ENCODE results near the gene CALCOCO1. TPM values are rescaled to one million over a fixed set of nuclear protein-coding genes. Genes with fewer than 3 reads are reported as not detected.

CALCOCO1 gene
- total RNA-seq, 1 donor from 2014 or later = 63.6 TPM

DNA sequence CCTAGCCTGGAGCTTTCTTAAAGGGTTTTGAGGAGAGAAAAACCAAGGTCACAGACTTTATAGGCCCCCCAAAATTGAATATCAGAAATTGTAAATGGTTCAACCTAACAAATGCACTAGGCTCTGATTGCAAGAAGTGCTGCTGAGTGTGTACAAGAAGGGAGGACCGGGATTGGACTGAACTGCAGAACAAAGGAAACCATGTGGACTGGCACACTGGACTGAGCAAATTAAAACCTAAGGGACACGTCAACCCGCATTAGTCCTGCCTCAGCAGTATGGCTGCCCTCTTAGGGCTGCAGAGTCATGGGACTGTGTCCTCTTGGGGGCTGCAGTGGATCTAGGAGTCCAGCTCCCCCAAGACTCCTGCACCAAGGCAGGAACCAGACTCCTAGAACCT is 25.4 kb upstream of the CALCOCO1 start:
- FAIRE-seq (no peak), DNase-seq (ENCODE audit: low spot score in 2 of 2) (no peak)

- FAIRE-seq (no peak), DNase-seq (ENCODE audit: low spot score in 2 of 2) (no peak)
Observed at GRCh38 chr12:53752192-53752601, 24.9 kb upstream of the CALCOCO1 start.

- DNase-seq (ENCODE audit: low spot score in 2 of 2) (peak; percentile 43 to 48), FAIRE-seq (no peak)
Observed at GRCh38 chr12:53751336-53752191, 24.3 kb upstream of the CALCOCO1 start, which contains the start of gene CISTR. Gene CISTR (minus strand): TSS chr12:53751979.

DNA sequence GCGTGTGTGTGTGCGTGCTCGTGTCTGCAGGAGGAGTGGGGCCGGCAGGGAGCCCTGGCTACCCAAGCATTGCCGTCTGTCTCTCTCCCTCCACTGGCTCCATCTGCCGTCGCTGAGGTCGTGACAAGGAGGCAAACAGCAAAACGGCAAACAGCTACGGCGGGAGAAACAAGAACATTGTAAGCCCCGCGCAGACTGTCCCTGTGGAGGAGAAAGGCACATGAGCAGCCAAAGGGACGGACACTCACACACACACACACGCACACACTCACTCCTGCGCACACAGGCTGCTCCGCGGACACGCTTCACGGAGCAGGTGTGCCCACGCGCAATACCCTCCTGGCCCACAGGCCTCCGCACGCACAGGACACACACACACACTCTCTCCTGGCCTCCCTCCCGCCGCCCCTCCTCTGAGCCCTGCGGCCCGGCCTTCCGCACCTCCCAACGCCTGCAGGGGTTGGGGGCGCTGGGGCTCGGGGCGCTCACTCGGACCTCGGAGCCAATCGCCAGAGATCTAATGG is 23.6 kb upstream of the CALCOCO1 start:
- FAIRE-seq (no peak), DNase-seq (ENCODE audit: low spot score in 2 of 2) (peak in 1 of 2 donors; percentile 46)

- FAIRE-seq = no peak
- no peak for DNase-seq (ENCODE audit: low spot score in 2 of 2)
Observed at GRCh38 chr12:53749986-53750811, 22.9 kb upstream of the CALCOCO1 start.

DNA sequence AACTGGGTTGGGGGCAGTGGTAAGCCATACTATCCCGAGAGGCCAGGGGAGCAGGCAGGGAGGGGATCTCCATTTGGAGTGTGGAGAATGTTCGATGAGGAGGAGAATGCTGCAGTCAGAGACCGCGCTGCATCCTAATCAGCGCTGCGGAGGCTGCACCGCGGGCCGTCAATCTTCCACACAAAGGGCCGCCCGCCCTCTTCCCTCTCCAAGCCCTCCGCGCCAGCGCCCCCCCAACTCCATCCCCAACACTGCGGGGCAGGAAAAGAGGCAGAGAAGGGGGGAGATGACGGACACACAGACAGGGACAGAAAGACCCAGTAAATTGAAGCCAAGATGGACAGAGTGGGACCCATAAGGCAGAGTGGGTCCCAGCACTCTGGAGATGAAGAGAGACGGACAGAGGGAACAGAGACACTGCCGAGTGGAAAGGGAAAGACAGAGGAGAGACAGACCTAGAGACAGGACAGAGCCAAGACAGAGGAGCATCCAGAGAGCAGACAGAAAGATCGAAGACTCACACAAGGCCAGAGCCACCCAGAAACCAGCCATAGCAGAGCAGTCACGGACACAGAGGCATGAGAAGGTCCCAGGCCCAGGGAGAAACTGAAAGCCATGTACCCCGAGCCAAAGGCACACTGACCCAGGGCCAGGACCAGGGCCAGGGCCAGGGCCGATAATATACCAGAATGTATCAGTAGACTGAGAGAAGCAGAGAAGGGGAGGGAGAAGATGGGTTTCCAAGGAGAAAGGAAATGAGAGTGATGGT is 21.0 kb upstream of the CALCOCO1 start:
- no peak for FAIRE-seq

DNA sequence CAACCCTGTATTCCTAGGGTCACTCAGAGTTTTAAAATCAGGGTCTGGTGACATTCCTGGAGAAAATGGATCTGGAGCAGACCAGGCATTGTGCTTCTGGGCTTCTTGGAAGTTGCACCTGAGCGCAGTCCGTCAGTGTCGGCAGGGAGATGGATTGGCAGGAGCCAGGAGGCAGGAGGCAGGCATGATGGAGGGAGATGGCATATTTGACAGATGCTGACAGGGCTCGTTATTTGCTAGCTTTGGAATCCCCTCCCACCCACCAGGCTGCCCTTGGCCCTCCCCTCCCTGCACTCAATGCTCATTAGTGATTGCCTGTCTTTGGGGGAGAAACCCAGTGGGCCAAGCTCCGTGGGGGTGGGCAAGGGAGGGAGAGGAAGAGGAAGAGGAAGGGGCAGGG is 19.8 kb upstream of the CALCOCO1 start:
- FAIRE-seq = no peak
- no peak for DNase-seq (ENCODE audit: low spot score in 2 of 2)

More for the DNA sequence above, 21.0 kb upstream of the CALCOCO1 start:
- DNase-seq (ENCODE audit: low spot score in 2 of 2) = no peak

DNA sequence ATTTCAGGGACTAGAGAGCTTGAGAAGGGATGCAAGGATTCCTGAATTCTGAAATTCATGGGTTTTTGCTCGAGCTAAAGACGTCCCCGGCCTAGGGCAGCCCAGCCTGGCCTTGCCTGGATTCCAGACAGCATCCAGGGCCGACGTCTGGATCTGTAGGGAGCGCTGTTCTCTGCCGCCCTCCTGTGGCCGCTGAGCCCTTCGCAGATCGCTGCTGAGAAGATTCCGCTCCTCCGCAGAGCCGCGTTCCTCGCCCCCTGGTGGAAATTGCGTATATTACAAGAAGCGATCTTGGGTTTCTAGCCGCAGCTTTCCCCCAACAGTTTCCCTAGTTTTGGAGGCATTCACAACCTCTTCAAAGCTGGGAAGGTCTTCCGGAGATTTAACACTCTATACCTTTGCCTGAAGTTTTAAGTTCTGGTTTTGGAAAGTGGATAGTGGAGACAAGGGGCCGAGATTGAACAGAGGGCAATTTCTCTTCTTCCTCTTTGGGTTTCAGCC is 19.4 kb upstream of the CALCOCO1 start:
- peak; percentile 28 for FAIRE-seq
- DNase-seq (ENCODE audit: low spot score in 2 of 2) = peak; percentile 85 to 92

- DNase-seq (ENCODE audit: low spot score in 2 of 2) (no peak), FAIRE-seq (no peak)
Observed at GRCh38 chr12:53744751-53745150, 17.5 kb upstream of the CALCOCO1 start.

DNA sequence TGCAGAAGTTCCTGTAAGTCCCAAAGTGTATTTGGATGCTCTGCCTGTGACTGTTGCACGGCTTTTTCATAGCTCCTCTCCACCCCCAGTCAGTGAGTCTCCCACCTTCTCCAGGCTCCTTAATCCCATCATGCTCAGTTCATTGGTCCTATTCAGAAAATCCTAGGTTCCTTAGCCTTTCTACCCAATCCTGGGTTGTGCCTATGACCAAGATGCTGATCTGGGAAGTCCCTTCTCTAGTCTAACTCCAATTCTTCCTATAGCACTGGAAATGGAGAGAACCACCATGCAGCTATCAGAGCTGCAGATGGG is 16.8 kb upstream of the CALCOCO1 start:
- no peak for DNase-seq (ENCODE audit: low spot score in 2 of 2)
- FAIRE-seq = no peak

GRCh38 chr12:53743266-53744129 is 16.2 kb upstream of the CALCOCO1 start:
- no peak for FAIRE-seq
- DNase-seq (ENCODE audit: low spot score in 2 of 2) = peak; percentile 69 to 80

- FAIRE-seq (no peak), DNase-seq (ENCODE audit: low spot score in 2 of 2) (no peak)
Observed at GRCh38 chr12:53740130-53740491, 12.9 kb upstream of the CALCOCO1 start.

DNA sequence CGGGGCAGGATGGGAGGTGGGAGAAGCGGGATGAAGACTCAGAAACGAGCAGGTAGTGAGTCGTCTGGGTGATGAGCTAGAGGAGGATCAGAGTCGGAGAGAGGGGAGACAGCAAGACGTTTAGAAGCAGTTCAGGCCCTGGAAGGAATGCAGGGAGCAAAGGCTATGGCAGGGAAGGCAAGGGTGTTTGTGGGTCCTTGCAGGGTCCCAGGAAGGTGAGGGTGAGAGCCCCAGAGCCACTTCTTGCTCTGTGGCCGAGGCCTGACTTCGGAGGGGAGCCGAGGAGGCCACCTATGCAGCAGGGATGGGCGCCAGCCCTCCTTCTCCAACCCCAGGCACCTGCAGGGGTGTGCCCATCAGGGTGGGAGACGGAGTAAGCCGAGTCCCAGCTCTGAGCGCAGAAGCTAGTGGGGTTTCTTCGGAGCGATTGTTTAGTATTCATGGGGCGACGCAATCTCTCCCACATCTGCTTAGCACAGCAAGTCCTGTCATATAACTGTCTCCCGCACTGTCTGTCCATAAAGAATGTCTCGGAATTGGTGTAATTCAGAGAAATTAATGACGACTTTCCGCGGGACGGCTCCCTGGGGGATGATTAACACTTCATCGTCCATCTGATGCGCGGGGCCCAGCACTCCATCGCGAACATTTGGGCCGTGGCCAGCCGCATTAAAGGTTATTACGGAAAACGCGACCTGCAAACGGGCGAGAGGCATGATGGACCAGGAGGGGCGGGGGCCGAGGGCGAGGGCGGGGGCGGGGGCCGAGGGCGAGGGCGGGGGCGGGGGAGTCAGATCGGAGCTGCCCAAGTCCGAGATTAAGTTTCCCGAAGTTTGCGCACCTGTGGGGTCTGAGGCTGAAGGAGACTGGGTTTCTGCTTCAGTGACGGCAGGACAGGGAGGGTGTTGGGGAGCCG is 12.2 kb upstream of the CALCOCO1 start:
- FAIRE-seq = no peak
- DNase-seq (ENCODE audit: low spot score in 2 of 2) = peak in 1 of 2 donors; percentile 45

GRCh38 chr12:53738406-53739213 is 11.4 kb upstream of the CALCOCO1 start:
- no peak for FAIRE-seq
- no peak for DNase-seq (ENCODE audit: low spot score in 2 of 2)

DNA sequence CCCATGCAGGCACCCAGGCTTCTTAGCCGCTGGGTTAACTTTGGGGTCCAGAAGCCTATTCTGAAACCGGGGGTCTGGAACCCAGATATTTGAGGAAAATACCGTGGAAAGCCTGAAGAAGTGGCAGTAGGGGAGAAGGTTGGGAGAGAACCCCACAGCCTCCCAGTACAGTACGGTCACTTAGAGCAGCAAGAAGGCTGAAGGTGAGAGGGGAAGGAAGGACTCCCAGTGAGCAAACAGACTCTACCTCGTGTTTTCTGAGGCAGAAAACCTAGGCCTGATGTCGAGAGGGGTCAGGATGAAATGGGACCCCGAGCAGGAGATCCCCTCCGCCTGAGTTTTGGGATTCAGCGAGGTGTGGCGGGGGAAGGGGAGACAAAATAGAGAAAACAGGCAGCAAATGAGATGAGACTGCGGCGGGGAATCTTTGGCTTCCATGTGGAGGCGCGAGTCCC is 10.7 kb upstream of the CALCOCO1 start:
- FAIRE-seq = no peak
- DNase-seq (ENCODE audit: low spot score in 2 of 2) = no peak

- no peak for DNase-seq (ENCODE audit: low spot score in 2 of 2)
- FAIRE-seq = no peak
Observed at GRCh38 chr12:53737093-53737808, 10.0 kb upstream of the CALCOCO1 start.

DNA sequence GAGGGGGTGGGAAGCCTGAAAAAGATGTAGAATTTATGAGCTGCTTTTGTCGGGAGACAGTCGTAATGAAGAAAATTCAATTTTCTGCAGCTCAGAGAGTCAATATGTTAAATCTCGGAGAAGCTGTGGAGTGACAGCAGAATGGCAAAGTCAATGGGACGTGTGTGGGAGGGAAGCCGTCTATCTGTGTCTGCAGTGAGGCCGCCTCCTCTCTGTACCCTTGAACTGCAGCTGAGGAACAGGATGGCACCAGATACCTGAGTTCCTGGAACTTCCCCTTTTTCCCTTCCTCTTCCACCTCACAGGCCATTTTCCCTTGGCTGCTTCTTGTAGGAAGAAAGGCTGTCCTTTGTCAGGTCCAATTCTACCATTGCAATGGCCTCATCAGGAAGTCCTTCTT is 9.3 kb upstream of the CALCOCO1 start:
- no peak for FAIRE-seq
- no peak for DNase-seq (ENCODE audit: low spot score in 2 of 2)

Data from frontal cortex (tissue), 4 donors.